GM12801 (cell line): Measurements from ENCODE around the gene FNBP1.

Experiments used
- TF ChIP-seq, protein P1 (sequence below): IDR thresholded peaks from one replicate; pipeline ENCODE4 v1.5.1; 2011; ENCODE audit warnings: control low read depth; ENCODE audit not compliant: insufficient read length; ENCODE audit errors: extremely low read depth

Gene FNBP1

DNA sequence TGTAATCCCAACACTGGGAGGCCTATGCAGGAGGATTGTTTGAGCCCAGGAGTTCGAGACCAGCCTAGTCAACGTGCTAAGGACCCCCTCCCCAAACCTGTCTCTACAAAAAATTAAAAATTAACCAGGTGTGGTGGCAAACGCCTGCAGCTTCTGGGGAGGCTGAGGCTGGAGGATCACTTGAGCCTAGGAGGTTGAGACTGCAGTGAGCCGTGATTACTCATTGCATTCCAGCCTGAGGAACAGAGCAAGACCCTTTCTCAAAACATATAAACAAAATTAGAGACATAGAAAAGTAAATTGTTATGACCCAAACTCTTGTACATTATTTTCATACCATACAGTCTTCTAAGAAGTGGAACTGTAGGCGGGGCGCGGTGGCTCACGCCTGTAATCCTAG is 11.8 kb upstream of the FNBP1 start:
- TF ChIP-seq, protein P1, sequence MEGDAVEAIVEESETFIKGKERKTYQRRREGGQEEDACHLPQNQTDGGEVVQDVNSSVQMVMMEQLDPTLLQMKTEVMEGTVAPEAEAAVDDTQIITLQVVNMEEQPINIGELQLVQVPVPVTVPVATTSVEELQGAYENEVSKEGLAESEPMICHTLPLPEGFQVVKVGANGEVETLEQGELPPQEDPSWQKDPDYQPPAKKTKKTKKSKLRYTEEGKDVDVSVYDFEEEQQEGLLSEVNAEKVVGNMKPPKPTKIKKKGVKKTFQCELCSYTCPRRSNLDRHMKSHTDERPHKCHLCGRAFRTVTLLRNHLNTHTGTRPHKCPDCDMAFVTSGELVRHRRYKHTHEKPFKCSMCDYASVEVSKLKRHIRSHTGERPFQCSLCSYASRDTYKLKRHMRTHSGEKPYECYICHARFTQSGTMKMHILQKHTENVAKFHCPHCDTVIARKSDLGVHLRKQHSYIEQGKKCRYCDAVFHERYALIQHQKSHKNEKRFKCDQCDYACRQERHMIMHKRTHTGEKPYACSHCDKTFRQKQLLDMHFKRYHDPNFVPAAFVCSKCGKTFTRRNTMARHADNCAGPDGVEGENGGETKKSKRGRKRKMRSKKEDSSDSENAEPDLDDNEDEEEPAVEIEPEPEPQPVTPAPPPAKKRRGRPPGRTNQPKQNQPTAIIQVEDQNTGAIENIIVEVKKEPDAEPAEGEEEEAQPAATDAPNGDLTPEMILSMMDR: no peak

- TF ChIP-seq, protein P1: no peak
These were observed 11.4 kb upstream of the FNBP1 start for GRCh38 chr9:130054325-130054786.

- TF ChIP-seq, protein P1: no peak
These were observed 10.7 kb upstream of the FNBP1 start, which contains the start of gene GPR107 for GRCh38 chr9:130053504-130054324. Gene GPR107, plus strand, starts transcription at chr9:130053906. Its CDS starts 27 bp downstream, at chr9:130053933.

DNA sequence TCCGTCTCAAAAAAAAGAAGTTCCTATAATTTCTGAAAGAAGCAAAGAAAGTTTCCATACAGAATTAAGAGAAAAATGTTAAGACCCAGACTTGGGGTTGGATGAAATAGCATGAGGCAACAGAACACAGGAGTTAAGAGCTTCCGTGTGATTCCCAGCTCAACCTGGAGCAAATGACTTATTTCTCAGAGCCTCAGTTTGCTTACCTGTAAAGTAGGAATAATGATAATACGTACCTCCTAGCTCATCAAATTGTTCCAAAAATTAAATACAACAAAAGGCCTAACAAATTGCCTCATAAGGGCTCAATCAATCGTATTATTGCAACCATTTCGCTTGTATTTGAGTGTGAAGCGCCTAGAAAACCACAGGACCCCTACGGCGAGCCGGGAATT is 10.1 kb upstream of the FNBP1 start:
- TF ChIP-seq, protein P1: no peak

- TF ChIP-seq, protein P1: no peak
These were observed 8.9 kb upstream of the FNBP1 start for GRCh38 chr9:130051855-130052254.

DNA sequence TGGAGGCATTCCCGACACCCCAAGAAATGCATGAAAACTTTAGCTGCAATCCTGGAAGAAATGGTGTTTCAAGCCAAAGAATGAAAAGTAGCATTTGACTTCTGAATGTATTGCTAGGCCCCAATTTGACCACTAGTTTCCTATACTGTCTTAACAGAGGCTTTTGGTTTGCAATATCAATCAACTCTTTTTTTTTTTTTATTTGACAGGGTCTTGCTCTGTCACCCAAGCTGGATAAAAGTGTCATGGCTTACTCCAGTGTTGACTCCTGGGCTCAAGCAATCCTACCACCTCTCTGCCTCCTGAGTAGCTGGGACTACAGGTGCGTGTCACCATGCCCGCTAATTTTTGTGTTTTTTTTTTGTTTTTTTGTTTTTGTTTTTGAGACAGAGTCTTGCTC is 7.5 kb upstream of the FNBP1 start:
- TF ChIP-seq, protein P1: no peak

DNA sequence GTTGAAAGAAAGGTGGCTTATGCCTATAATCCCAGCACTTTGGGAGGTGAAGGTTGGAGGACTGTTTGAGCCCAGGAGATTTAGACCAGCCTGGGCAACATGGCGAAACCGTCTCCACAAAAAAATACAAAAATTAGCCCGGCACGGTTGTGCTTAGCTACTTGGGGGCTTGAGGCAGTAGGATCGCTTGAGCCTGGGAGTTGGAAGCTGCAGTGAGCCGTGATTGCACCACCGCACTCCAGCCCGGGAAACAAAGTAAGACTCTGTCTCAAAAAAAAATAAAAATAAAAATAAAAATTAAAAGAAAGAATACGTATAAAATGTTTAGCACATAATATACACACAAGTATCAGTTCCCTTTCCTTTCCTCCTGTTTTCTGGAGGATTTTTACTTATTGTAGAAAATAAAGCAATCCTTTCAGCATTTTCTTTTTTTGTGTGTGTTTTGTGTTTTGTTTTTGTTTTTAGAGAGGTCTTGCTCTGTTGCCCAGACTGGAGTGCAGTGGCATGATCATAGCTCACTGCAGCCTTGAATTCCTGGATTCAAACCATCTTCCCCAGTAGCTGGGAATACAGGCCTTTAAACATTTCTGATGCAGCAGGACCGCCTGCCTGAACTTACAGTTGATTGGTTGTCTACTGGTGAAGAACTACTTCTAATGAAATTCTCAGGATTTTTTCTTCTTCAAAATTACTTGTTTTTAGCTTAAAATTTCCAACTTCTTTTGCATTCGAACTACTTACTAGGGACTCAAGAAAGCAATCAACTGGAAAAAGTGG is 6.6 kb upstream of the FNBP1 start:
- TF ChIP-seq, protein P1: no peak
